GM12874 (cell line): ENCODE measurements around the gene DPYD.

Source experiments
- CTCF ChIP-seq: IDR thresholded peaks from 2 replicates; pipeline ENCODE4 v1.5.1; 2011; ENCODE audit warnings: low read depth, mild to moderate bottlenecking, control low read depth, low read length, moderate library complexity; ENCODE audit not compliant: insufficient read depth

DPYD gene

GRCh38 chr1:97784661-97785060 lies 136.2 kb downstream of the DPYD start:
- no peak for TF ChIP-seq CTCF

- TF ChIP-seq CTCF, result no peak
These were observed 137.1 kb downstream of the DPYD start for GRCh38 chr1:97783751-97784150.

- no peak for TF ChIP-seq CTCF
These were observed 139.0 kb downstream of the DPYD start for GRCh38 chr1:97781762-97782337.

- no peak for TF ChIP-seq CTCF
These were observed 139.9 kb downstream of the DPYD start for GRCh38 chr1:97780884-97781283.

- TF ChIP-seq CTCF, result no peak
These were observed 142.1 kb downstream of the DPYD start for GRCh38 chr1:97778718-97779117.

GRCh38 chr1:97770376-97770775 lies 150.5 kb downstream of the DPYD start:
- no peak for TF ChIP-seq CTCF

- no peak for TF ChIP-seq CTCF
These were observed 153.5 kb downstream of the DPYD start for GRCh38 chr1:97767381-97767780.
